Mucosa of gallbladder (tissue), 1 donor: Measurements from ENCODE around the gene NIT2. TPM values are rescaled to one million over a fixed set of nuclear protein-coding genes. Genes with fewer than 3 reads are reported as not detected.
"Not testable (repeated sequence)": the region's sequence is repeated elsewhere in the genome, so short reads cannot be mapped to it uniquely, and the experiment has no call there.

Experiments used
- DNase-seq: peaks from one replicate; pipeline ENCODE4 v3.0.0-alpha.2; 2020; ENCODE audit warnings: low spot score
- total RNA-seq: library from RNA; stranded (reverse); gene quantifications from one replicate; pipeline ENCODE4 v1.2.1, GENCODE V29; 2021
- donor health status: DM: no; HTN: no; CAD: no.

Gene NIT2
- total RNA-seq, 1 donor from 2014 or later, result 32.5 TPM

DNA sequence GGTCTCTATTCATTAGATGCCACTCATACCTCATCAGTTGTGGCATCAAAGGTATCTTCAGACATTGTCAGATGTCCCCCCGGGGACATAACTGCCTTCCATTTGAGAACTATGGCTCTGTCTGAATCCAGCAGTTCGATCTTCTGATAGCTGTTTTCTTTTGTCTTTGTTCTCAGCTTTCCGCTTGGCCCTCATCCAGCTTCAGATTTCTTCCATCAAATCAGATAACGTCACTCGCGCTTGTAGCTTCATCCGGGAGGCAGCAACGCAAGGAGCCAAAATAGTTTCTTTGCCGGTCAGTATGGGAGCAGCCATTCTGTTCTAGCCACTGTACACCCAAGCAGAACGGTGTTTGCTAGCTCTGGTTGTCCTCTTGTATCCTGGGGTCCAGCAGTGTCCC is 4.4 kb downstream of the NIT2 start:
- no peak for DNase-seq

GRCh38 chr3:100339786-100340185 is 5.2 kb downstream of the NIT2 start:
- no peak for DNase-seq

DNA sequence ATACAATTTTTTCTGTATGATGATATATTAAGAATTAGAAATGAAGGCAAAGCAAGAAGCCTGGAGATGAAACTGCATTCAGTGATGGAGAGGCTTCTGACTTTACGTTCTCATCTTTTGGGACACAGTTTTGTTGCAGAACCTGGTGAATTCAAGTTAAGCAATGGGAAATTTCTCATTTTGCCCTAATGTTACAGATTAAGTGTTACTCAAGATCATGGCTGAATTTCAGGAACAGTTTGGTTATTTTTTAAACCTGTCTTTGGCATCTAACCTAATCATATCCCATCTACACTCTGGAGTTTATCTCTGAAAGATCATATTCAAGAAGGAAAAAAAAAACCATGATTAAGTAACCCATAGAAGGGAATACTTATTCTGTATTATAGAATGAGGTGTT is 6.0 kb downstream of the NIT2 start:
- no peak for DNase-seq

DNA sequence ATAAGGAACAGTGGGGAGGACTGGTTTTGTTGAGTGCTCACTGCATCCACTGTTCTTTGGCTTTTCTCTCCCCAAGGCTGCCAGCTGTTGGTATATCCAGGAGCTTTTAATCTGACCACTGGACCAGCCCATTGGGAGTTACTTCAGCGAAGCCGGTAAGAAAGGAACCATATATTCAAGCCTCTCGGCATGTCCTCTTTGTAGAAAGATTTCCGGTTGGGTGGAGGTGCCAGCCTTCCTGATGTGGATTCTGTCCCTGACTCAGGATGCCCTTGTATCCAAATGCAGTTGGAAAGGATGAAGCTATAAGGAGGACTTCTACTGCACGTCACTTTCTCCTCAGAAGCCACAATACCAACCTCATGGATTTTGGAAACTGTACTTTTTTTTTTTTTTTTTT is 14.2 kb downstream of the NIT2 start:
- DNase-seq, result no peak

- not testable (repeated sequence) for DNase-seq
These were observed 17.2 kb downstream of the NIT2 start for GRCh38 chr3:100351770-100352169.

GRCh38 chr3:100352296-100353231 is 18.0 kb downstream of the NIT2 start:
- DNase-seq, result no peak

- DNase-seq, result no peak
These were observed 20.3 kb downstream of the NIT2 start for GRCh38 chr3:100354850-100355249.

DNA sequence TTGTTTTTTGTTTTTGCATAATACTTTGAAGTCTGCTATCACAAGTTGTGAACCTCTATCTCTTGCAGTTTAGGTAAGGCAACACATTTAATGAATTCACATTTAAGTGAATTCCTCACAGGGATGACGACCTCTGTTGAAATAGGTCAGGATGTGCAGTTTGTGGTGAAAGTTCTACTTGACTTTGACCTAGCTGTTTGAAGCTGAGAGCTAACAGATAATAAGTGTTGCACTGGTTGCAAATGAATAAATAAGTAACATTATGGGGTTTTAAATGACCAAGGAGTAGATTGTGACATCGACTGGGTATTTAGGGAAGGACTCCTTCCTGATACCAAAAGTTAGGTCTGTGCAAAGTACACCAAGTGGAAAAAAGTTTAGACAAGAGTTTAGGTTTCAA is 23.9 kb downstream of the NIT2 start:
- no peak for DNase-seq

GRCh38 chr3:100359035-100359434 is 24.5 kb downstream of the NIT2 start:
- no peak for DNase-seq

GRCh38 chr3:100360757-100361496 is 26.4 kb downstream of the NIT2 start:
- DNase-seq, result no peak

DNA sequence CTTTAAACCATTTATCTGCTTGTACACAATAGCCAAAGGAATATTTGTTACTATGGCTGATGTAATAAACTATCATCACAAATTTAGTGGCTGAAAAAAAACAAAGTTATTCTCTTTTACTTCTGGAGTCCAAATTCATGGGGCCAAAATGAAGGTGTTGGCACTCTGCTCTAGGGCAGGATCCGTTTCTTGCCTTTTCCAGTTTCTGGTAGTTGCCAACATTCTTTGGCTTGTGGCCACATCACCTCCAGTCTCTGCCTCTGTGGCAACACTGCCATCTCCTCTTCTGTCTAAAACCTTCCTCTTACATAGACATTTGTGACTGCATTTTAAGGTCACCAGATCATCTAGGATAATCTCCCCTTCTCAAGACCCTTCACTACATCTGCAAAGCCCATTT is 27.3 kb downstream of the NIT2 start:
- no peak for DNase-seq

DNA sequence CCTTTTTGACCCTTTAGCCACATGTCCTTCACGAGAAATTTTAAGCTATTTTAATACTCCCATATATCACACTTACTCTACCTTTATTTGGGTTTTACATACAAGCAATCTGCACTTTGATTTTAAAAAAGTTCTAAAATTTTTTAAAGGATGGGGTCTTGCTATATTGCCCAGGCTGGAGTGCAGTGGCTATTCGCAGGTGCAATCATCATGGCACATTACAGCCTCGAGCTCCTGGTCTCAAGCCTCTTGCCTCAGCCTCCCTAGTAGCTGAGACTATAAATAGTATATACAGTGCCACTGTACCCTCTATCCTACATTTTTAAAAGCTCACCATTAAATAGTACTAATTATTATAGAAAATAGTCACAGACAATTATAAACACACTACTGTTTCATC is 29.9 kb downstream of the NIT2 start:
- no peak for DNase-seq

GRCh38 chr3:100366424-100366823 is 31.9 kb downstream of the NIT2 start:
- no peak for DNase-seq

DNA sequence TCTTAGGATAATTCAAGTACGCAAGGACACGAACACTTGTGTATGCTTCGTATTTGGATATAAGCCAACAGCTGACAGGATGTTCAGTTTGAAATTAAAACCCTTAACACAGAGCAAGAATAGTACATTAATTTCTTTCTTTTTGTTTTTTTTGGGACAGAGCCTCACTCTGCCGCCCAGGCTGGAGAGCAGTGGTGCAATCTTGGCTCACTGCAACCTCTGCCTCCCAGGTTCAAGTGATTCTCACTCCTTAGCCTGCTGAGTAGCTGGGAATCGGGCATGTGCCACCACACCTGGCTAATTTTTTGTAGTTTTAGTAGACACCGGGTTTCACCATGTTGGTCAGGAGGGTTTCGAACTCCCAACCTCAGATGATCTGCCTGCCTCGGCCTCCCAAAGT is 33.9 kb downstream of the NIT2 start:
- no peak for DNase-seq

DNA sequence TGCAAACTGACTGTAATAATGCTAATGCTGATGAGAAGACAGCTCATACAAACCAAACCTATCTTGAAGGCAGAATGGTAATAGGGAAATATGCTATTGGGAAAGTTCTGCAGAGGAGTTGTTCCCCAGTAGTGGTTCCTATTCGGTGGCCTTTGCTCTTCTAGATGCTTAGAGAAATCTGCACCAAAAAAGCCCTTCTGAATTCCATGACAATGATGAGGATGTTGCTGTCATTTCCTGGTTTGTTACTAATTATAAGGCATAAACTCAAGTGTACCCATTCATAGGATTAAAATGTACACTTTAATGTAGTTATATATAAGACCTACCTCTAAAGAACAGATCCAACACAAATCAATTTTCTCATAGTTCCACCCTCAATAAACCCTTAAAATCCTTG is 36.2 kb downstream of the NIT2 start:
- DNase-seq, result no peak

- no peak for DNase-seq
These were observed 40.0 kb downstream of the NIT2 start for GRCh38 chr3:100374521-100374920.

DNA sequence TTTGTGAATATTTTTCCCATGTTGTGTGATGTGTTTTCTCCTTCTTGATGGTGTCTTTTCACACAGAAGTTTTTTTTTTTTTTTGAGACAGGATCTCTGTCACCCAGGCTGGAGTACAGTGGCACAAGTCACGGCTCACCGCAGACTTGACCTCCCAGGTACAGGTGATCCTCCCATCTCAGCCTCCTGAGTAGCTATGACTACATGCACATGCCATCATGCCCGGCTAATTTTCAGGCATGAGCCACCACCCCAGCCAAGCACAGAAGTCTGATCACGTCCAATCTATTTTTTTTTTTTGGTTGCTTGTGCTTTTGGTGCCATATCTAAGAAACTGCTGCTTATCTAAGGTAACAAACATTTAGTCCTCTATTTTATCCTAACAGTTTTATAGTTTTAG is 41.7 kb downstream of the NIT2 start:
- no peak for DNase-seq

GRCh38 chr3:100384733-100385525 is 50.4 kb downstream of the NIT2 start:
- DNase-seq, result no peak

- DNase-seq, result no peak
These were observed 52.0 kb downstream of the NIT2 start for GRCh38 chr3:100386437-100387074.

DNA sequence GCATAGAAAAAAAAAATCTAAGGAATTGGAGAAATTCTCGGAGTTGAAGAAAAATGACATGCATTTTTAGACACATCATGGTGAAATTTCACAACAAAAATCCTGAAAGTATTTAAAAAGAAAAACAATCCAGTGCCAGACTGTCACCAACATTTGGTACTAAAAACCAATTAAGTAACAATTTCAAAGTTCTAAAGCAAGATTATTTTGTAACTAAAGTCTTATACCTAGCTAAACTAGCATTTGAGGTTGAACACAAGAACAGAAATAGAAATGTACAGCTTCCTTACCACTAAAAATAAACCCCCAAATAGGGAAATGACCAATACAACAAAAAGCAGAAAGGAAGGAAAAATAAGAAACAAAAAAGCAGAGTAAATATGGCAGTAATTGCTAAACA is 54.5 kb downstream of the NIT2 start:
- no peak for DNase-seq

DNA sequence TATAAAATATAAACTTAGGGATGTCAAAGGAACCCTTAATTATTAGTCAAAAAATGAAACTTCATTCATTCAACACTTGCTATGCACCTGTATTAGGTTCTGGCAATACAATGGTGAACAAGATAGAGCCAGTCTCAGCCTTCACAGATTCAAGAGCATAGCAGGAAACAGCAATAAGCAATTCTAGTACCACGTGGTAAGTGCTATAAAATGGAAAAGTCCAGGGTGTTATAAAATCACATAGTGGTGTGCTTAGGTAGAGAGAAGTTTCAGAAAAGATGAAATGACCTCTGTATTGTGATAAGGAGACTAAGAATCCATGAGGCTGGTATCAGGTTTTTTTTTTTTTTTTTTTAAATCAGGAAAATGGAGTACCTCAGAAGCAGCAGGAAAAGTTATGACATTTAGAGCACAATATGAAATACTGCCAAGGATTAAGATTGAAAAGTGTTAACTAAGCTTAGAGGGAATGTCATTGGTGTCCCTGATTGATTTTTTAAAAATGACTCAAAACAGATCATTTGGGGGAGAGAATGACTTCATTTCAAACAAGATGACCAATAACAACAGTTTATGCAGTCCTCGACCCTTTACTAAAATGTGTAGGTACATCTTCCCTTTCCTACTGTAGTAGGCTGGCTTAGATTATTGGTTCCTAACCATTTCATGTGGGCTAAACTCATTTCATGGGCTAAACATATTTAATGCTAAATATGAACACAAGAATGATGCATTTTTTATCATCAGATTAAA is 61.3 kb downstream of the NIT2 start:
- no peak for DNase-seq
